Esophagus muscularis mucosa (tissue), 3 donors: ENCODE data around the gene USP35.

ENCODE experiments used
- POLR2A ChIP-seq: fragments of 450-650 bp; IDR thresholded peaks from one replicate; pipeline ENCODE4 v1.6.1; 2017; ENCODE audit warnings: antibody characterized with exemption, moderate library complexity, mild to moderate bottlenecking, low read depth
- POLR2AphosphoS5 ChIP-seq, 2 donors: sonication (generic); formaldehyde crosslinking; IDR thresholded peaks; one replicate each; pipeline ENCODE4 v1.6.1; 2017; ENCODE audit warnings: antibody characterized with exemption in 2 of 2
- TF ChIP-seq, protein P1 (sequence below), 3 experiments: fragments of 200-600 bp in 2 of 3; fragments of 450-650 bp in 1 of 3; sonication (generic) in 2 of 3; IDR thresholded peaks; one replicate each; pipeline ENCODE4 v1.5.1; 2017 to 2019; ENCODE audit warnings: antibody characterized with exemption in 3 of 3, mild to moderate bottlenecking in 2 of 3, moderate library complexity in 1 of 3

GRCh38 chr11:78192911-78193351, 4.2 kb downstream of the USP35 start:
- TF ChIP-seq, protein P1, sequence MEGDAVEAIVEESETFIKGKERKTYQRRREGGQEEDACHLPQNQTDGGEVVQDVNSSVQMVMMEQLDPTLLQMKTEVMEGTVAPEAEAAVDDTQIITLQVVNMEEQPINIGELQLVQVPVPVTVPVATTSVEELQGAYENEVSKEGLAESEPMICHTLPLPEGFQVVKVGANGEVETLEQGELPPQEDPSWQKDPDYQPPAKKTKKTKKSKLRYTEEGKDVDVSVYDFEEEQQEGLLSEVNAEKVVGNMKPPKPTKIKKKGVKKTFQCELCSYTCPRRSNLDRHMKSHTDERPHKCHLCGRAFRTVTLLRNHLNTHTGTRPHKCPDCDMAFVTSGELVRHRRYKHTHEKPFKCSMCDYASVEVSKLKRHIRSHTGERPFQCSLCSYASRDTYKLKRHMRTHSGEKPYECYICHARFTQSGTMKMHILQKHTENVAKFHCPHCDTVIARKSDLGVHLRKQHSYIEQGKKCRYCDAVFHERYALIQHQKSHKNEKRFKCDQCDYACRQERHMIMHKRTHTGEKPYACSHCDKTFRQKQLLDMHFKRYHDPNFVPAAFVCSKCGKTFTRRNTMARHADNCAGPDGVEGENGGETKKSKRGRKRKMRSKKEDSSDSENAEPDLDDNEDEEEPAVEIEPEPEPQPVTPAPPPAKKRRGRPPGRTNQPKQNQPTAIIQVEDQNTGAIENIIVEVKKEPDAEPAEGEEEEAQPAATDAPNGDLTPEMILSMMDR (IDR thresholded peaks at IDR 0.05) = no peak
- no peak for TF ChIP-seq POLR2A
- no peak for TF ChIP-seq POLR2AphosphoS5 (IDR thresholded peaks at IDR 0.05)
